Retinal pigment epithelial cell (primary cell): Measurements from ENCODE around the gene TTF2.

Experiments
- DNase-seq: peaks from one replicate; pipeline ENCODE4 v3.0.0-alpha.2; 2010; ENCODE audit warnings: low read depth
- H3K4me3 ChIP-seq: 2 replicates; pipeline ENCODE4 v1.5.1; 2011; ENCODE audit warnings: mild to moderate bottlenecking, low read length, control low read depth, moderate library complexity
- TF ChIP-seq, protein P1 (sequence below): conservative IDR thresholded peaks from 2 replicates; pipeline ENCODE4 v1.5.1; 2011; ENCODE audit warnings: low read depth, low read length, control low read depth, inconsistent platforms

The TTF2 gene

DNA sequence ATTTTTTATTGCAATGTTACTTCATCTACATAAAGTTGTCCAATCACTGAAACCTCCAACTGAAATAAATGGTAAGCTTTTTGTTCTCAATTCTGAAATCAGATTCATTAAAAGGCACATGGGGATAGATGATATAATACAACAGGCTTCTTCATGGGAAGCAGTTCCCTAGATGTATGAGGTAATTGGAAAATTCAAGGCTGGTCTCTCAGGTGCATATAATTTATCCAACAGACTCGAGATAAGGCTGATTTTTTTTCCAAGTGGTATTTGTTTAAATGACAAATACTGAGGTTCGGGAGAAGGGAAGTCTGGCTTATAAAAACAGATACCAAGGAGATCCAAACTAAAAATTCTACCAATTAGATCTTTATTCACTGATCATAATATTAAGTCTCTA is 47.2 kb downstream of the TTF2 start:
- TF ChIP-seq, protein P1, sequence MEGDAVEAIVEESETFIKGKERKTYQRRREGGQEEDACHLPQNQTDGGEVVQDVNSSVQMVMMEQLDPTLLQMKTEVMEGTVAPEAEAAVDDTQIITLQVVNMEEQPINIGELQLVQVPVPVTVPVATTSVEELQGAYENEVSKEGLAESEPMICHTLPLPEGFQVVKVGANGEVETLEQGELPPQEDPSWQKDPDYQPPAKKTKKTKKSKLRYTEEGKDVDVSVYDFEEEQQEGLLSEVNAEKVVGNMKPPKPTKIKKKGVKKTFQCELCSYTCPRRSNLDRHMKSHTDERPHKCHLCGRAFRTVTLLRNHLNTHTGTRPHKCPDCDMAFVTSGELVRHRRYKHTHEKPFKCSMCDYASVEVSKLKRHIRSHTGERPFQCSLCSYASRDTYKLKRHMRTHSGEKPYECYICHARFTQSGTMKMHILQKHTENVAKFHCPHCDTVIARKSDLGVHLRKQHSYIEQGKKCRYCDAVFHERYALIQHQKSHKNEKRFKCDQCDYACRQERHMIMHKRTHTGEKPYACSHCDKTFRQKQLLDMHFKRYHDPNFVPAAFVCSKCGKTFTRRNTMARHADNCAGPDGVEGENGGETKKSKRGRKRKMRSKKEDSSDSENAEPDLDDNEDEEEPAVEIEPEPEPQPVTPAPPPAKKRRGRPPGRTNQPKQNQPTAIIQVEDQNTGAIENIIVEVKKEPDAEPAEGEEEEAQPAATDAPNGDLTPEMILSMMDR: no peak
- no peak overlapping the region for H3K4me3 ChIP-seq
- DNase-seq: no peak

DNA sequence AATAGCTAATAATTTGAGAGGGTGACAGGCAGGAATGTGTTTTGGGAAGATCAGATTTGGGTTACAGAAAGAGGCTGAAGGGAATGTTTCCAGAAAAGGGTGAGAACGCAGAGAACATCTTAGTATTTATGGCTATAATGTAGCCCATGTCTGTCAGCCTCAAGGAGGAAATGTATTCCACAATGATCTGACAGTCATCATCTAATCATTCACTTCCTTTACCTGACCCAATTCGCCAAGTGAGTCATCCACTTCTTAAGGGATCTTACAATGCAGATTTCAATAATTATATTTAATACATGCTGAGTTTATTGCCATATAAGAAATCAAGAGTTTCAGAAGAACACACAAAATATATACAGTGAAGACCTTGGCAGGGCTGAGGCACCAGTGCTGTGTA is 50.6 kb downstream of the TTF2 start:
- DNase-seq: no peak
- no peak overlapping the region for H3K4me3 ChIP-seq
- TF ChIP-seq, protein P1: no peak

DNA sequence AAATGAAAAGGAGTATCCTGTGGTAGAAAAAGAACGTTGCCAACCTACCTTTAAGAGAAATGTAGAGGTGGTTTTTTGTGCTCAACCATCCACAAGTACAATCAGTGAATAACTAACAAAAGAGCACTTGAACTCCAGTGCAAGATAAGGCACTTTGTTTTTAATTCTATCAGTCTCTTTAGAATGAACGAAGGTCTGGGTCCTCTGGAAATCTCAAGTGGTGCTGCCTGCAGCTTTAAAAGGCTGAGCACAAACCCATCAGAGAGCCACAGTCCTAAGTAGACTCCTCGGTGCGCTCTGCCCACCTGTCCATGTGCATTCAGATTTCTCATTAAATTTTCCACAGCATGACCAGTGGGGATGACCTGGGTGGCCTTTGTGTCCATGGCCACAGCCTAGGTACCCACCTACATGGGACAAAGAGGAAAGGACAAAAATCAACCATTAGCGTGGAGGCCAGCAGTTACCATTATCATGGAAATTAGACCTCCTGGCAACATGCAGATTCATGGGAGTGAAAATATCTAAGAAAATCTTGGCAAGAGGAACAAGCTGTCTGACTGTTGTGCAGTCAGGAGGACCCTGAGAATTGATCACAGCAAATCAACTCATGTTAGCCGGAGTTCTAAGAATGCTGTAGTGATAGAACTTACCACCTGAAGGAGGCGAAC is 52.1 kb downstream of the TTF2 start:
- TF ChIP-seq, protein P1: no peak
- no peak overlapping the region for H3K4me3 ChIP-seq
- DNase-seq: no peak

DNA sequence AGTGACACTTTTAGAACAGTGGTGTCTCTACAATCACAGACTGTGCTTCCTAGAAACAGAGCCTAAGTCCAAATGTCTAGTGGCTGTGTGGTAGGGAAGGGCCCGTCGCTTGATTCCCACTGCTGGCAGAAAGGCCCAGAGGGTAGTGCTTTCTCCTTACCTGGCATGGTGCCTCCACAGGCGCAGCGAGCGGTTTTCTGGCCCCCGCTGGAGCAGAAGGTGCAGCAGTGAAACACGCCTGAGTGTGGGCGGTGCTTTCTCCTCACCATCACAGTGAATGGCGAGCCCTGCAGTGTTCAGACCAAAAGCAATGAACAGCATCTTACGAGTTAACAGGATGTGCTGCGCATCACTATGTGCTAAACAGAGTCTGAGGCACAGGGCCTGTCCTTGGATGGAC is 53.1 kb downstream of the TTF2 start:
- DNase-seq: no peak
- H3K4me3 ChIP-seq: no peak overlapping the region
- TF ChIP-seq, protein P1: no peak

DNA sequence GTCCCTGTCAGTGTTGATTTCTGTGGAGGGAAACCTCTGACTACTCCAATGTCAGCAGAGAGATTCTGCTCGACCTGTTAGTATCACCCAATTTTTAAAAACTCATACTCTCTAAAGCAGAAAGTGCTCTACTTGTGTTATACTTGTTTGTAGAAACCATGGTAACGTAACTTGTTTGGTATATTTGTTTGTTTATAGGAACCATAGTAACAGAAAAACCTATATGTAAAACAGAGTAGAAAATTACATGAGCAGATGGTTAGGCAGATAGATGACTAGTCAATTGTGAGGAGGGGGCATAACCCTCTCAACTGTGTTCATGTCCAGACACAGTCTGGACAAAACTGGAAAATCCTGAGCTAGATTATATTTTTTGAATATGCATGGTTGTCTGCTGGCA is 54.8 kb downstream of the TTF2 start:
- TF ChIP-seq, protein P1: no peak
- DNase-seq: no peak
- no peak overlapping the region for H3K4me3 ChIP-seq

DNA sequence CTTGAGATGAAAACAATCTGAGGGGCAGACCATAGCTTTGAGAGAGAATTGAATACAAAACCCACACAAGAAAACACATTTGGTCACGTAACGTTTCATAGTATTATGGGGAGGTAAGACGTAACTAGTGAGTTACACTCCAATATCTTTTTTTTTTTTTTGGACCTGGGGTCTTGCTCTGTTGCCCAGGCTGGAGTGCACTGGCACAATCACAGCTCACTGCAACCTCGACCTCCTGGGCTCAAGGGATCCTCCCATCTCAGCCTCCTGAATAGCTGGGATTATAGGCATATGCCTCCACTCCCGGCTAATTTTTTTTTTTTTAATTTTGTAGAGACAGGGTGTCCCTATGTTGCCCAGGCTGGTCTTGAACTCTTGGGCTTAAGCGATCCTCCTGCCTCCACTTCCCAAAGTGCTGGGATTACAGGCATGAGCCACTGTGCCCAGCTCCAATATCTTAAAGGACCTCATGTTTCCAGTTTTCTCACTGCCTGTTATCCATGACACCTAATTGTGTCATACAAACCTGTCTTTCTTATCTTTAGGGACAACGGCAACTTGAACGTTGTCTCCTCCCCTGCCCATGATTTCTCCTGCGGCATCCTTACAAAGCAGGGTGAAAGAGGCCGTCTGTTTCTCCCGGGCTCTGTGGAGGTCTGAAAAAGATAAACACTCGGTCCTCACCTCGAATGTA is 56.1 kb downstream of the TTF2 start:
- TF ChIP-seq, protein P1: no peak
- DNase-seq: no peak

DNA sequence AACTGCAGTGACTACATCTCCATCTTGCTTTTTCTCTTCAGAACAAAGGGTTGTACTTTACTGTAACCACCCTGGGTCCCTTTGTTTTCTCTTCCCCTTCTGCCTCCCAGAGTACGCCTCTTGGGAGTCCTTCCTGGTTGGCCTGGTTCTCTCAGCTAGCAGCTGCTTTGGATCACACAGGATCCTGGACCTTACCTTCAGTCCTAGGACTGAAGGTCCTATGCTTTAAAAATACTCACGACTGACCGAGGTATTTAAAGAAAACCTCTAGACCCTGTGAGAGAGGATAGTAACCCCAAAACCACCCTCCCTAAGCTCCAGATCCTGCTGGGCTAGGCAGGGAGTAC is 56.6 kb downstream of the TTF2 start:
- no peak overlapping the region for H3K4me3 ChIP-seq
- DNase-seq: no peak
- TF ChIP-seq, protein P1: no peak

More for the DNA sequence above, 56.1 kb downstream of the TTF2 start:
- no peak overlapping the region for H3K4me3 ChIP-seq
